NCI-H748 (cell line): Measurements from ENCODE around the gene MCRIP2.
A peak's percentile ranks its signal among the peaks of the same experiment; 100 is the strongest.

Experiments used
- DNase-seq: peaks from one replicate; lab custom pipeline; 2025; ENCODE audit not compliant: unreplicated experiment; lab: John Stamatoyannopoulos, UW

The MCRIP2 gene

GRCh38 chr16:631808-632358 lies 9.7 kb upstream of the MCRIP2 start:
- no peak for DNase-seq

- no peak for DNase-seq
These were observed 8.9 kb upstream of the MCRIP2 start for GRCh38 chr16:632486-633335.

GRCh38 chr16:633336-634050 lies 8.1 kb upstream of the MCRIP2 start:
- DNase-seq, result no peak

GRCh38 chr16:634051-634670 lies 7.5 kb upstream of the MCRIP2 start:
- no peak for DNase-seq

GRCh38 chr16:634996-635395 lies 6.6 kb upstream of the MCRIP2 start:
- no peak for DNase-seq

- peak; percentile 16 for DNase-seq
These were observed 5.9 kb upstream of the MCRIP2 start for GRCh38 chr16:635573-636205.

GRCh38 chr16:636206-637080 lies 5.2 kb upstream of the MCRIP2 start, which contains the start of gene METTL26:
TSS of gene METTL26 (minus strand) at chr16:636305. CDS start at chr16:636290, 15 bp downstream.
- peak; percentile 92 for DNase-seq

GRCh38 chr16:637081-638018 lies 4.3 kb upstream of the MCRIP2 start:
- peak; percentile 51 for DNase-seq

- DNase-seq, result no peak
These were observed 3.5 kb upstream of the MCRIP2 start for GRCh38 chr16:638034-638543.

- DNase-seq, result no peak
These were observed 2.8 kb upstream of the MCRIP2 start for GRCh38 chr16:638836-639235.

- no peak for DNase-seq
These were observed 1.0 kb upstream of the MCRIP2 start for GRCh38 chr16:640614-641013.

- DNase-seq, result peak; percentile 40
These were observed 791 bp downstream of the MCRIP2 start for GRCh38 chr16:642189-643049.

GRCh38 chr16:643050-643368 lies 1.4 kb downstream of the MCRIP2 start:
- no peak for DNase-seq

GRCh38 chr16:644556-644955 lies 2.9 kb downstream of the MCRIP2 start:
- no peak for DNase-seq

GRCh38 chr16:645852-646678 lies 4.4 kb downstream of the MCRIP2 start:
- no peak for DNase-seq

- DNase-seq, result no peak
These were observed 5.1 kb downstream of the MCRIP2 start for GRCh38 chr16:646679-647172.
